ENCODE data around the gene CSNK2B.
"Not testable (repeated sequence)": the region's sequence is repeated elsewhere in the genome, so short reads cannot be mapped to it uniquely, and the experiment has no call there.

Gene CSNK2B

GRCh38 chr6:31691078-31691463, 25.2 kb downstream of the CSNK2B start:
- DNase-seq: no peak

GRCh38 chr6:31691564-31692108, 25.8 kb downstream of the CSNK2B start:
- DNase-seq: no peak

GRCh38 chr6:31692353-31692752, 26.5 kb downstream of the CSNK2B start:
- no peak for DNase-seq

- no peak for DNase-seq
Observed at GRCh38 chr6:31692886-31693285, 27.0 kb downstream of the CSNK2B start.

GRCh38 chr6:31693535-31693934, 27.7 kb downstream of the CSNK2B start:
- DNase-seq: no peak

- no peak for DNase-seq
Observed at GRCh38 chr6:31697555-31697954, 31.7 kb downstream of the CSNK2B start.

GRCh38 chr6:31700740-31701401, 35.0 kb downstream of the CSNK2B start:
- no peak for DNase-seq

- no peak for DNase-seq
Observed at GRCh38 chr6:31701666-31702404, 36.0 kb downstream of the CSNK2B start.

GRCh38 chr6:31702405-31702818, 36.5 kb downstream of the CSNK2B start:
- no peak for DNase-seq

- peak; percentile 79 for DNase-seq
Observed at GRCh38 chr6:31702819-31703716, 37.2 kb downstream of the CSNK2B start, which contains the start of gene ABHD16A. TSS of gene ABHD16A (minus strand) at chr6:31703324. CDS start at chr6:31703281, 43 bp downstream.

GRCh38 chr6:31705931-31706330, 40.1 kb downstream of the CSNK2B start:
- DNase-seq: no peak

GRCh38 chr6:31706599-31706998, 40.7 kb downstream of the CSNK2B start, which contains the start of gene LY6G6F:
TSS of gene LY6G6F (plus strand) at chr6:31706866. CDS start at chr6:31706907, 41 bp downstream.
- DNase-seq: no peak

GRCh38 chr6:31707701-31708100, 41.8 kb downstream of the CSNK2B start:
- DNase-seq: no peak

GRCh38 chr6:31708224-31708623, 42.3 kb downstream of the CSNK2B start:
- DNase-seq: no peak

GRCh38 chr6:31709157-31709556, 43.3 kb downstream of the CSNK2B start:
- DNase-seq: not testable (repeated sequence)

- no peak for DNase-seq
Observed at GRCh38 chr6:31710523-31711219, 44.8 kb downstream of the CSNK2B start.

GRCh38 chr6:31711233-31711632, 45.4 kb downstream of the CSNK2B start:
- no peak for DNase-seq

- DNase-seq: no peak
Observed at GRCh38 chr6:31712296-31712695, 46.4 kb downstream of the CSNK2B start.

GRCh38 chr6:31713465-31713864, 47.6 kb downstream of the CSNK2B start:
- DNase-seq: no peak

GRCh38 chr6:31713991-31714684, 48.3 kb downstream of the CSNK2B start:
- no peak for DNase-seq

Data from SIG-M5 (cell line).